ENCODE results near the gene OR2A42.
"Not testable (repeated sequence)": the region's sequence is repeated elsewhere in the genome, so short reads cannot be mapped to it uniquely, and the experiment has no call there.

DNA sequence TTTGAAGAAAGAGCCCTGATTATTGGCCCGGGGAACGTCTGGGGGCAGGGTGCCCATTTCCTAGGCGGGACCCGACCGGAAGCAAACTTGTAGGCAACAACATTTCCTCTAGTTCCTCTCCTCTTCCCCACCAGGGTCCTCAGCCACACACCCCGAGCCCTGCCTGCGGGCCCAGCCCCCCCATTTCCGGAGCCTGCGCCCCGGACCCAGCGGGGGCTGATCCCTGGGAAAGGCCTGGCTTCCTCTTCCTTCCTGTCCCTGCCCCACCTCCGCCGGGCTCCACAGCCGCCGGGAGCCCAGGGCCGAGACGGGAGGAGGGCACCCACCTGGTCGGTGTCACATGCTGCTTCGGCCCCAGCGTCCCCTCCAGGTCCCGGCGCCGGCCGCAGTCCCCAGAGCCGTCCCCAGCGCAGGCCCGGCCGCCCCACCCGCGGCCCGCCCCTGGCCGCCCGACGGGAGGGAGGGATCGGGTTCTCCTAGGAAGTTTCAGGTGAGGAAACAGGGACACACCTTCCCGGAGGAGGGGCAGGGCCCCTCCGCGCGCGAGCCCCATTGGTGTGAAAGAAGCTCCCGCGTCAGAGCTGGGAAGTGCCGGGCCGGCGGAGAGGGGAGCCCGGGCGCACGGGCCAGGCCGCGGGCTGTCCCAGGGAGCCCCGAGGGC is 44.1 kb downstream of the OR2A42 start, which contains the start of gene ARHGEF35:
- TF ChIP-seq, protein P1, sequence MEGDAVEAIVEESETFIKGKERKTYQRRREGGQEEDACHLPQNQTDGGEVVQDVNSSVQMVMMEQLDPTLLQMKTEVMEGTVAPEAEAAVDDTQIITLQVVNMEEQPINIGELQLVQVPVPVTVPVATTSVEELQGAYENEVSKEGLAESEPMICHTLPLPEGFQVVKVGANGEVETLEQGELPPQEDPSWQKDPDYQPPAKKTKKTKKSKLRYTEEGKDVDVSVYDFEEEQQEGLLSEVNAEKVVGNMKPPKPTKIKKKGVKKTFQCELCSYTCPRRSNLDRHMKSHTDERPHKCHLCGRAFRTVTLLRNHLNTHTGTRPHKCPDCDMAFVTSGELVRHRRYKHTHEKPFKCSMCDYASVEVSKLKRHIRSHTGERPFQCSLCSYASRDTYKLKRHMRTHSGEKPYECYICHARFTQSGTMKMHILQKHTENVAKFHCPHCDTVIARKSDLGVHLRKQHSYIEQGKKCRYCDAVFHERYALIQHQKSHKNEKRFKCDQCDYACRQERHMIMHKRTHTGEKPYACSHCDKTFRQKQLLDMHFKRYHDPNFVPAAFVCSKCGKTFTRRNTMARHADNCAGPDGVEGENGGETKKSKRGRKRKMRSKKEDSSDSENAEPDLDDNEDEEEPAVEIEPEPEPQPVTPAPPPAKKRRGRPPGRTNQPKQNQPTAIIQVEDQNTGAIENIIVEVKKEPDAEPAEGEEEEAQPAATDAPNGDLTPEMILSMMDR (conservative IDR thresholded peaks at IDR 0.05 in 1 of 2, IDR thresholded peaks at IDR 0.05 in 1 of 2; ENCODE audit: low read depth in 1 of 2, low read length in 2 of 2): not testable (repeated sequence)
- TF ChIP-seq EZH2 (IDR thresholded peaks at IDR 0.05; ENCODE audit: low read length, missing control alignments): not testable (repeated sequence)
